HG02798 (cell line): ENCODE data around the gene TSKS.
"Not testable (repeated sequence)": the region's sequence is repeated elsewhere in the genome, so short reads cannot be mapped to it uniquely, and the experiment has no call there.

Experiments
- ATAC-seq: cut with Tn5 transposase; IDR thresholded peaks from one replicate; pipeline ENCODE4 v1.9.1; 2021; ENCODE audit warnings: mild to moderate bottlenecking; ENCODE audit not compliant: unreplicated experiment, poor library complexity

The TSKS gene

DNA sequence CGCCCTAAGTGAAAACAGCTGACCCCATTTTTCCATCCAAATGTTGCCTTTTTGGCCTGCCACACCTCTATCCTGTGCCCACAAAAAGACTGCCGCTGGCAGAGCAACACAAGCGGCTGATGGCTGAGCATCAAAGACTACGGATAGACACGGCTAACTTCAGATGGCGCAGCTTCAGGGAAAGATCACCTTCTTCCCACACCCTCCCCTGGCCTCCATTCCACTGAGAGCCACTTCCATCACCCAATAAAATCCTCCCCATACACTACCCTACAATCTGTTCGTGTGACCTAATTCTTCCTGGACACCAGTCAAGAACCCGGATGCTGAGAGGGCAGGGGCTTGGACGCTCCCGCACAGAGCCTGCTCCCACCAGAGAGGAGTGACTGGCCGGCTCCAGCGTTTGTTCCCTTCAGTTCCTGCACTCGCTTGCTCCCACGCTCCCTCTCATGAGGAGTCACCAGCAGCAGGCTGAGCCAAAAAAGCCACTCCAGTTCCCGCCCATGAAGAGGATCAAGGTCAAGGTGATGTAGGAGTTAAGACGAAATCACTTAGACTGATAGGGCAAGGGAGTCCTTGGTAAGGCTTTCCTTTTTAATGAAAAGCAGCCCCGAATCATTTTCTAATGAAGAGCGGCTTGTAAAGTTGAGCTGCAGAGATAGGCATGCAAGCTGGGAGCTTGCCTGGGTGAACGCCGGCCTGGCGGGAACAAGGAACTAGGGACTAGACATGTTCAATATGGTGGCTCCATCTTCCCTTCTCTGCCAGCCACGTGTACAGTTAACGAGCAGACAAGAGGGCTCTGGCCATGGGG is 35.7 kb downstream of the TSKS start:
- ATAC-seq, result no peak

DNA sequence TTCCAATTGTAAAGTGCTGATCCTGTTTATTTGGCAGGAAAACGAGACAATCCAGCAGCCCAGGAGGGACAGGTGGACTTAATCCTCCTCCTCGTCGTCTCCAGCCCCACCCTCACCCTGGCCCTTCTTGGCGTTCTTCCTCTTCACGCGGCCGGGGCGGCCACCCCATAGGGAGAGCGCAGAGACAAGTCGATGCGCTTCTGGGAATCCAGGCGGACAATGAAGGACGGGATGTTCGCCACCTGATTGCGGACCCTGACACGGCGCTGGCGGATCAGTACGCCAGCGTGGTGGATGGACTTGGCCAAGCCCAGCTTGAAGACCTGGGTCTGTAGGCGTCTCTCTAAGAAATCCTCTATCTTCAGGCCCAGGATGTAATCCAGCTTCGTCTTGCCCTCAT is 43.7 kb downstream of the TSKS start:
- ATAC-seq, result not testable (repeated sequence)

DNA sequence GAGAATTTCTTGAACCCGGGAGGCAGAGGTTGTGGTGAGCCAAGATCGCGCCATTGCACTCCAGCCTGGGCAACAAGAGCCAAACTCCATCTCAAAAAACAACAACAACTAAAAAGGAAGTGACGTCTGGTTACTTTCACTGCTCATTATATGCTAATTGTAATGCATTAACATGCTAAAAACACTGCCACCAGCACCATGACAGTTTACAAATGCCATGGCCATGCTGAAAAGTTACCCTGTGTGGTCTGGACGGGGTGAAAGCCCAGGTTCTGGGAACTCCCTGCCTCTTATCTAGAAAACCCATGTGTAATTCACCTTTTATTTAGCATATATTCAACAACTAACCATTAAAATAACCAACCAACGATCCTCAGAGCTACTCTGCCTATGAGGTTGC is 44.1 kb downstream of the TSKS start:
- no peak for ATAC-seq

DNA sequence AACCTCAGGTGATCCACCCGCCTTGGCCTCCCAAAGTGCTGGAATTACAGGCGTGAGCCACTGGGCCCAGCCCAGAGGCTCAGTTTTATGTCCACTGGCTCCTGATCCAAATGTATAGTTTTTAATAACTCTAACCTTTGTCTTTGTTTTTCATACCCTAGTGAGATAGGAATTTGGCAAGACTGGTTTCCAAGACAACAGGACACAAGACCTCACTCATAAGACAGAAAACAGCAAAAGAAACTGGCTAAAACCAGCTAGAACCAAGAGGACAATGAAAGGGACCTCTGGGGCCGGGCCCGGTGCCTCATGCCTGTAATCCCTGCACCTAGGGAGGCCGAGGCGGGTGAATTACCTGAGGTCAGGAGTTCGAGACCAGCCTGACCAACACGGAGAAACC is 44.6 kb downstream of the TSKS start:
- no peak for ATAC-seq

DNA sequence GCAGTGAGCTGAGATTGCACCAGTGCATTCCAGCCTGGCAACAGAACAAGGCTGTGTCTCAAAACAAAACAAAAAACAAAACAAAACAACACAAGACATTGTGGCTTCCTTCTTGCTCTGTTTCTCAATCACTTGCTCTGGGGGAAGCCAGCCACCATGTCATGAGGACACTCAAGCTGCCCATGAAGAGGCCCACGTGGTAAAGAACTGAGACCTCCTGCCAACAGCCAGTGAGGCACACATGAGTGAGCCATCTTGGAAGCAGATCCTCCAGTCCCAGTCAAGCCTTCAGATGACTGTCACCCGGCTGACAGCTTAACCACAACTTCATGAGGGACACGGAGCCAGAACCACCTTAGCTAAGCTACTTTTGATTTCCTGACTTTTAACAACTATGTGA is 47.0 kb downstream of the TSKS start:
- ATAC-seq, result no peak

DNA sequence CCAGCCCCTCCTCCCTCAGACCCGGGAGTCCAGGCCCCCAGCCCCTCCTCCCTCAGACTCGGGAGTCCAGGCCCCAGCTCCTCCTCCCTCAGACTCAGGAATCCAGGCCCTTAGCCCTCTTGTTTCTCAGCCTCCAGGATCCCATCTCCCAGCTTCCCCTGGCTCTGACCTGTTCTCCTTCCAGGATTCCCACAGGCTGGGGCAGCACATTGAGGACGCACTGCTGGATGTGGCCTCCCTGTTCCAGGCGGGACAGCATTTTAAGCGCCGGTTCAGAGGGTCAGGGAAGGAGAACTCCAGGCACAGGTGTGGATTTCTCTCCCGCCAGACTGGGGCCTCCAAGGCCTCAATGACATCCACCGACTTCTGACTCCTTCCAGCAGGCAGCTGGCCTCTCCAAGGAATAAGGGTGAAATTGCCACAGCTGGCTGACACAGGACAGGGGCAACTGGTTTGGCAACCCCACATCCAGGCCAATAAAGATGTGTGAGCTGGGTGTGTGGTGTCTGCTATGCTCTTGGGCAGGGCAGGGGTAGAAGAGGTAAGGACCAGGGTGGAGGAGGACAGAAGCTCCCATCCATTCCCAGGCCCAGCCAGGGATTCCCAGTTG is 49.8 kb downstream of the TSKS start:
- no peak for ATAC-seq

DNA sequence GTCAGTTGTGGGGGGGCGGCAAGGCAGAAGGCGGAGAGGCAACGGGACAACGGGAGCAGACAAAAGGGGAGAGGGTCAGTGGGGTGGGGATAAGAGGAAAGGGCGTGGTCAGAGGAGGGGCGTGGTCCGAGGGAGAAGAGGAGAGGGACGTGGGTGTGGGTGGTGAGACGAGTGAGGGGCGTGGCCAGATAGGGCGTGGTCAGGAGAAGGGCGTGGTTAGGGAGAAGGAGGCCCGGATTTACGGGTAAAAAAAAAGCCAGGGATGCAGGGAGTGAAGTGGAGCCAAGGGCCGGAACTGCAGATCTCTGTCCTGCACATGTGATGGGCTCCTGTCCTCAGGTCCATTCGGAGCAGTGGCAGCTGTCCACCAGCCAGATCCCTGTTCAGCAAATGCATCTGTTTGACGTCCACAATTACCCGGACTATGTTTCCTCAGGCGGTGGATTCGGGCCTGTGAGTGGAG is 50.7 kb downstream of the TSKS start:
- ATAC-seq, result no peak

DNA sequence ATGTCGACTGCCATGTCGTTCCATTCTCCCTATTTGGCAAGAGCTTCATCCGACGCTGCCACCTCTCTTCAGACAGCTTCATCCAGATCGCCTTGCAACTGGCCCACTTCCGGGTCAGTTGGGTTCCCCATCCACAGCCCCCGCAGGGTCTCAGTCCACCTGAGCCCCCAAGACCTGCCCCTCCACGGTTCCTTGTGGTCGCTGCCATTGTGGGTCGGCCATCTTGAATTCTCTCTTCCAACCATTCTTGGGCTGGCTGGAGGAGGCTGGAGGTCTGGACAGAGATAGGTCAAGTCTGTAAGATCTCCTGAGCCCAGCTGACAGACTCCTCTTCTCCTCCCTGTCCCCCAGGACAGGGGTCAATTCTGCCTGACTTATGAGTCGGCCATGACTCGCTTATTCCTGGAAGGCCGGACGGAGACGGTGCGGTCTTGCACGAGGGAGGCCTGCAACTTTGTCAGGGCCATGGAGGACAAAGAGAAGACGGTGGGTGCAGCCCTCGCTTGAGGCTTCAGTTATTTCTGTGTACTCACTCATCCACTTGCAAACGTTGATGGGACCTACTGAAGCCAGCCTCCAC is 52.6 kb downstream of the TSKS start:
- ATAC-seq, result no peak

DNA sequence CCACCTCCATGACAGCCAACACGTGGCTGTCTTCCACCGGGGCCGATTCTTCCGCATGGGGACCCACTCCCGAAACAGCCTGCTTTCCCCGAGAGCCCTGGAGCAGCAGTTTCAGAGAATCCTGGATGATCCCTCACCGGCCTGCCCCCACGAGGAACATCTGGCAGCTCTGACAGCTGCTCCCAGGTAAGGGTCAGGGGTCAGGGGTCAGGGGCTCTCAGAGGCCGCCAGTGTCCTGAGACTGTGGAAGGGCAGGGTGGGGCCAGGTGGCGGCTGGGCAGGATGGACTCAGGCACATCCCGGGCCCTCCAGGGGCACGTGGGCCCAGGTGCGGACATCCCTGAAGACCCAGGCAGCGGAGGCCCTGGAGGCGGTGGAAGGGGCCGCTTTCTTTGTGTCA is 57.2 kb downstream of the TSKS start:
- no peak for ATAC-seq

DNA sequence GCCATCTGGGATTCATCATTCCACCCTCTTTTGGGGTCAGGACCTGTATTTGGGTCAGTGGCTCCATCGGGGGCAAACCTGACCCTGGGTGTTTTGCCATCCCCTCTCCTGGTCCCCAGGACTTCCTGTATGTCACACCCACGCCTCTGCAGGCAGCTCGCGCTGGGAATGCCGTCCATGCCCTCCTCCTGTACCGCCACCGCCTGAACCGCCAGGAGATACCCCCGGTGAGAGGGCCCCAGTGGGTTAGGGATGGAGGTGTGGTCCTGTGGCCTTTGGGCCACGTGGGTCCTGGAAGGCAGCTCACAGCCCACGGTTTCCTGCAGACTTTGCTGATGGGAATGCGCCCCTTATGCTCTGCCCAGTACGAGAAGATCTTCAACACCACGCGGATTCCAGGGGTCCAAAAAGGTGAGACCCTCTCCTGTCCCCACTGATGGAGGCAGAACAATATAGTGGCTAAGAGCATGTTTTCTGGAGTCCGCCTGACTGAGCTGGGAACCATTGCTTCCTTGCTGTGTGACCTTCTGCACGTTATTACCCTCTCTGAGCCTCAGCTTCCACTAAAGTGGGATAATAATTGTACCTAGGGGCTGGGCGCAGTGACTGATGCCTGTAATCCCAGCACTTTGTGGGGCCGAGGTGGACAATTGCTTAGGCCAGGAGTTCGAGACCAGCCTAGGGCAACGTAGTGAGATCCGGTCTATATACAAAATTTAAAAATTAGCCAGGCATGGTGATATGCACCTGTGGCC is 58.0 kb downstream of the TSKS start:
- ATAC-seq, result no peak

DNA sequence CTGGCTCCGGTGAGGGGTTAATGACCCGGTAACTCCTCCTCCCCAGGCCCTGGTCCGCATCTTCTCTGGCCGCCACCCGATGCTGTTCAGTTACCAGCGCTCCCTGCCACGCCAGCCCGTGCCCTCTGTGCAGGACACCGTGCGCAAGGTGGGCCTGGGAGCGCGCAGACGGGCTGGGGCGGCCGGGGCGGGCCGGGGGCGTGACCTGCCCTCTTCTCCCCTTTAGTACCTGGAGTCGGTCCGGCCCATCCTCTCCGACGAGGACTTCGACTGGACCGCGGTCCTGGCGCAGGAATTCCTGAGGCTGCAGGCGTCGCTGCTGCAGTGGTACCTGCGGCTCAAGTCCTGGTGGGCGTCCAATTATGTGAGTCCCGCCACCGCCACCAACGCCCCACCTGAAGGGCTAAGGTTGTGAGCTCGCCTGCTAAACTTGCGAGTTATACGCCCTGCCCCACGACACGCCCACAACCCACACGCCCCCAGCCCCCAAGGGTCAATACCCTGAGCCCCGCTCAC is 61.8 kb downstream of the TSKS start:
- no peak for ATAC-seq

DNA sequence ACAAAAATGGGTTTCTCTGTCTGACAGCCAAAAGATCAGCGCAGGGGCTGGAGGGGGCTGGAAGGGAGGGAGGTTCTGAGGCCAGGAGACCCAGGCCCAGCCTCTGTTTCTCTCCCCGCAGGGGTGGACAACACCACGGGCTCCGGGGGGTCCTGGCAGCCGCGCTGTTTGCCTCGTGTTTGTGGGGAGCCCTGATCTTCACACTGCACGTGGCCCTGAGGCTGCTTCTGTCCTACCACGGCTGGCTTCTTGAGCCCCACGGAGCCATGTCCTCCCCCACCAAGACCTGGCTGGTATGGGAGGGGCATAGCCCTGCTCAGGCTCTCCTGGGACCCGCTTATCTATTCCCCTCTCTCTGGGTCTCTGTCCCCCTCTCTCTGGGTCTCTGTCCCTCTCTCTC is 62.5 kb downstream of the TSKS start:
- no peak for ATAC-seq

DNA sequence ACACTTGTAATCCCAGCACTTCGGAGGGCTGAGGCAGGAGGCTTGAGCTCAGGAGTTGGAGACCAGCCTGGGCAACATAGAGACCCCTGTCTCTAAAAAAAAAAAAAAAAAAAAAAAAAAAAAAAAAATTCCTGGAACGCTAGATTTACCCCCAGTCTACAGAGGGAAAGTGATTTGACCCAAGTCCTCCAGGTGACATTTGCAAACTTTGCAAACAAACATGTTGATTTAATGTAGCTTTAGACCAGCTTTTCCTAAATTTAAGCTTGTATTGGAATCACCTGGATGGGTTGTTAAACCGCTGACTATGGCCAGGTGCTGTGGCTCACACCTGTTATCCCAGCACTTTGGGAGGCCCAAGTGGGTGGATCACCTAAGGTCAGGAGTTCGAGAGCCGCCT is 63.7 kb downstream of the TSKS start:
- ATAC-seq, result no peak

DNA sequence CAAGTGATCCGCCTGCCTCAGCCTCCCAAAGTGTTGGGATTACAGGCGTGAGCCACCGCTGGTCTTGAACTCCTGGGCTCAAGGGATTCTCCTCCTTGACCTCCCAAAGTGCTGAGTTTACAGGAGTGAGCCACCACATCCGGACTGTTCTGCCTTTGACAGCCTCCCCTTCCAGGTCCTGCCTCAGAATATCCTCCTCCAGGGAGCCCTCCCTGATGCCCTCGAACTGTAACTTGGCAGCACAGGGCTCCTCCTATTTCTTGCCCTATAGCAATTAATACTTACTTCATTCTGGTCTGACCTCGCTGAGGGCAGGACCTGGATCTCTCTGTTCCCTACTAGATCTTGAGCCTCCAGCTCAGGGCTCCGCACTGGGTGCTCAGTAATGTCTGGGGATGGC is 66.2 kb downstream of the TSKS start:
- no peak for ATAC-seq

DNA sequence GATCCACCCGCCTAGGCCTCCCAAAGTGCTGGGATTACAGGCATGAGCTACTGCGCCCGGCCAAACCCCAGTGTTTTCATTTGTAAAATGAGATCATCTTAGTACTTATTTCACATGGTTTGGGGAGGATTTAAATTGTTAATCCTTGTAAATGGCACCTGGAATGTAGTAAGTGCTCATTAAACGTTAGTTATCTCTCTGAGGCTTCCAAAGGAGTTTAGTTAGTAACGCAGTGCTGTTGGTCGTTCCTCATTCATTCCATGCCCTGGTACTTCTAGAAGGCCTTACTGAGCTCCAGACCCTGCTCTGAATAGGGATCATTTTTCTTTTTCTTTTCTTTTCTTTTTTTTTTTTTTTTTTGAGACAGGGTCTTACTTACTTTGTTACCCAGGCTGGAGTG is 67.0 kb downstream of the TSKS start:
- ATAC-seq, result no peak

DNA sequence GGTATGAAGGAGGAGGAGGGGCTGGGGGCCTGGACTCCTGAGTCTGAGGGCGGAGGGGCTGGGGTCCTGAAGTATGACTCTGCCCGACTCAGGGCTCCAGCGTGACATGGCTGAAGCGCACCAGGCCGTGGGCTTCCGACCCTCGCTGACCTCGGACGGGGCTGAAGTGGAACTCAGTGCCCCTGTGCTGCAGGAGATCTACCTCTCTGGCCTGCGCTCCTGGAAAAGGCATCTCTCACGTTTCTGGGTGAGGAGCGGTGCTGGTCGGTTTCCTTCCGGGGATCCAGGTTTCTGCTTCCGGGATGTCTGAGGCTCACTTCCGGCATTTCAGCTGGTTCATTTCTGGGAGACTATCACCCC is 71.0 kb downstream of the TSKS start:
- no peak for ATAC-seq

DNA sequence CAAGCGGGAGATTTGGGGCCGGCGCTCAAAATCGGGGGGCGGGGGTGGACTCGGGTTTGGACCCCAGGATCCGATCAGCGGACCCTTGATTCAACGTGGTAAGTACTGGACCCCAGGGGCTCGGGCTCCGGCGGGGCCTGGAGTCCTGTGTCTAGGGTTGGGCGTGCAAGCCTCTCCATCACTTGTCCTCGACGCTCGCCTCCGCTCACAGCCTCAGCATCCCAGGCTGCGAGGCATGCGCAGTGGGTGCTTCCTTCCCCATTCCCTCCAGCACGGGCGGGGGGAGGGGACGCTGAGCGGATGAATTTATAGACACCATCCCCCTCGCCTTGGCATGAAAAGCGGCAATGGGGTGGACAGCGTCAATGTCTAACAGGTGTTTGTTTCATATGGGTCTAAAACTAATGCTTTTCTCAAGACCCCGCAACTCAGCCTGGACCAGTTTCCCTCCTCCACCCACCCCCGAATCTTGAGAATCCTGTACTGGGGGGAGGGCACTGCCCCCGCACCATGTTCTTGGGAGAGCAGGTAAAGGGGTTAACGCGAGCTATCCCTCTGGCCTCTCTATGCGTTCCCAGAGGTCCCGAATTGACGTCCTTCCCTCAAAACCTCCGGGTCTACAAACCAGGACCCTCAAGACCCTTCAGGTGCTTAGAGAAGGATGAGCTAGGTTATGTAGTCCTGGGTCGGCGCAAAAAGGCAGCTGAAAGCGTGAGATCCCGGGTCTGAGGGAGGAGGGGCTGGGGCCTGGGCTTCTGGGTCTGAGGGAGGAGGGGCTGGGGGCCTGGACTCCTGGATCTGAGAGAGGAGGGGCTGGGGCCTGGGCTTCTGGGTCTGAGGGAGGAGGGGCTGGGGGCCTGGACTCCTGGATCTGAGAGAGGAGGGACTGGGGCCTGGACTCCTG is 71.6 kb downstream of the TSKS start:
- no peak for ATAC-seq

DNA sequence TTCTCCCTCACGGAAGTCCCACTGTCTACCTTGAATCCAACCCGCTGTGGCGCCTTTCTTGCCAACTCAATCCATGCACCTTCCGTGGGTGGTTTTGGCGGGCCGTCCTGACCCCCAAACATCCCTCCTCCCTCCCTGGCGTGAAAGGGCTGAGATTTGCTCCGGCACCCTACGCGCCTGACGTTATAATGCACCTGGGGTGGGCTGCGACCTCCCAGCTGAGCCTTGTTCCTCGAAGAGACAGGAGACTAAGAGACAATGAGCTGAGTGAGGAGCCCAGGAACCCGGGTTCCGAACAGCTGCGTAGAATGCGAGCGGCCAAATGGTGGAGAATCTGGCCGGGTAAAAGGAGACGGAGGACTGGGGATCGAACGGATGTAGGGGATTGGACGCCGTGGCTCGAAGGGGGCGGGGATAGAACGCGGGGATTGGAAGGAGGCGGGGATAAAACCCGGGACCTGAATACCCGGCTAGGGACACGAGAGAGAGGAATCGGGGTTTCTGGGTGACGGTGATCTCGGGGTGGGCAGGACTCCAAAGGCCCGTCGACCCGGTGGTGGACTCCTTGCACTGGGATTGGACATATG is 72.4 kb downstream of the TSKS start, which contains the start of gene CPT1C:
TSS of gene CPT1C (plus strand) at position 461 of the 587 bp plus-strand sequence. CDS start 1,137 bp downstream, outside the sequence.
- no peak for ATAC-seq

DNA sequence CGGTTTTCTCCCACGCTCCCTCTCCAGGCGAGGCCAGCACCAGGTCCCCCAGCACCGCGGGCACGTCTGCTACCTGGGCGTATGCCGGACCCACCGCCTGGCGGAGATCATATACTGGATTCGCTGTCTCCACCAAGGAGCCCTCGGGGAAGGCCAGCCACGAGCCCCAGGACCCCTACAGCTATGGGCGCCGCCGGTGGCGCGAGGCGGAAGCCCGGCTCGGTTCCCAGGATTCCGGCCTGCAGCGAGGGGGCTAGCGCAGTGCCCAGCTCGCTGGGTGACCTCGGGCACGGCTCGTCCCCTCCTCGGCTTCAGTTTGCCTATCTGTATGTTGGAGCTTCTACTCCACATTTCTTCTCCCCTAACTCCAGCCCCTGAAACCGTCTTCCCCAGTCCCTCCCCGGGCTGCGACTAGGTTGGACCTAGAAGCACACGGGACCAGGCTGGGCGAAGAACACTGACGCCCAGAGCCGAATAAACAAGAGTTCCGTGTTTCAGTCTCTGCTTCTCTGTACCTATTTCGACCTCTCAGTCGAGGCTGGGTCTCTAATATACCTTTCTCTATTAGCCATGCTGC is 72.9 kb downstream of the TSKS start:
- no peak for ATAC-seq
